ENCODE data around the gene FXYD6.

GRCh38 chr11:117906710-117907109 lies 30.3 kb upstream of the FXYD6 start:
- TF ChIP-seq POLR2A (IDR thresholded peaks at IDR 0.05) (no peak), CTCF (IDR thresholded peaks at IDR 0.05) (no peak)

All from Peyer's patch (tissue), 4 donors.